Left ventricle myocardium inferior (tissue), 1 donor: ENCODE data around the gene NECAB2. TPM values are rescaled to one million over a fixed set of nuclear protein-coding genes. Genes with fewer than 3 reads are reported as not detected.

Source experiments
- DNase-seq: peaks from one replicate; pipeline ENCODE4 v3.0.0-alpha.2; 2020
- H3K27ac ChIP-seq: fragments of 200-600 bp; replicated peaks from 2 replicates; pipeline ENCODE4 v1.8.0; 2021
- H3K27me3 ChIP-seq: fragments of 200-600 bp; 2 replicates; pipeline ENCODE4 v1.8.0; 2021; ENCODE audit warnings: low read depth
- H3K36me3 ChIP-seq: fragments of 200-600 bp; 2 replicates; pipeline ENCODE4 v1.8.0; 2021
- H3K4me1 ChIP-seq: fragments of 200-600 bp; 2 replicates; pipeline ENCODE4 v1.8.0; 2021
- H3K4me3 ChIP-seq: fragments of 200-600 bp; 2 replicates; pipeline ENCODE4 v1.8.0; 2021; ENCODE audit warnings: mild to moderate bottlenecking, moderate library complexity
- H3K9me3 ChIP-seq: fragments of 200-600 bp; replicated peaks from 2 replicates; pipeline ENCODE4 v1.8.0; 2021
- intact Hi-C: fragments of 100-400 bp; cut with micrococcal nuclease; formaldehyde crosslinking; loops from one replicate; pipeline ENCODE4 v1.11.0; 2022
- total RNA-seq: library from RNA; stranded (reverse); fragmentation: NEBNext Ultra II Directional; extraction: Animal tissue kit (Norgen Biotek cat#: 25700); gene quantifications from one replicate; pipeline ENCODE4 v1.2.1, GENCODE V29; 2021
- TF ChIP-seq, protein P1 (sequence below): fragments of 200-600 bp; IDR thresholded peaks from 2 replicates; pipeline ENCODE4 v1.8.0; 2021; ENCODE audit warnings: antibody characterized with exemption, mild to moderate bottlenecking, borderline replicate concordance
- donor health status: DM: no; HTN: yes; CAD: no; lungs with severe emphysema.

NECAB2 gene
- total RNA-seq, 1 donor from 2014 or later = 0.69 TPM

DNA sequence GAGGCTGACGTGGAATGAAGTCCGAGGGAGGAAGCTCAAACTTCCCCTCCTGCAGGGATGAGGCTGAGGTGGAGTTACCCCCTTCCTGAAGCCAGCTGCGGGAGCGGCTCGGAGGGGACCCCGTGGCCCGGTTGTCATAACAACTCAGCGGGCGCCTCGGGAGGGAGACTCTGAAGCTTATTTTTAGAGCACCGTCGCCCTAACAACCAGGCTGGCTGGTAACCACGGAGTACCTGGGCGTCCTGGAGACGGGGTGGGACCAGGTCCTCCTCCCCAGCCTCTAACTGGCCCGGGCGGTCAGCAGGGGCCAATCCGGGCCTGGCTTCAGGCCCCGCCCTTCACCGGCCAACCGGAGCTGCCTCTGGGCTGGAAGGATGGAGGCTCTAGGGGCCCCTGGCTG is 27.7 kb downstream of the NECAB2 start:
- Histone ChIP-seq H3K9me3 (no peaks in the 10 kb centered on the region), H3K36me3 (no peaks in the 10 kb centered on the region), H3K27me3 (peaks cover 21% of the 10 kb centered on the region), H3K4me1 (peaks cover 12% of the 10 kb centered on the region), H3K27ac (no peak overlapping the region), H3K4me3 (no peak overlapping the region)
- DNase-seq = peak; percentile 29
- TF ChIP-seq, protein P1, sequence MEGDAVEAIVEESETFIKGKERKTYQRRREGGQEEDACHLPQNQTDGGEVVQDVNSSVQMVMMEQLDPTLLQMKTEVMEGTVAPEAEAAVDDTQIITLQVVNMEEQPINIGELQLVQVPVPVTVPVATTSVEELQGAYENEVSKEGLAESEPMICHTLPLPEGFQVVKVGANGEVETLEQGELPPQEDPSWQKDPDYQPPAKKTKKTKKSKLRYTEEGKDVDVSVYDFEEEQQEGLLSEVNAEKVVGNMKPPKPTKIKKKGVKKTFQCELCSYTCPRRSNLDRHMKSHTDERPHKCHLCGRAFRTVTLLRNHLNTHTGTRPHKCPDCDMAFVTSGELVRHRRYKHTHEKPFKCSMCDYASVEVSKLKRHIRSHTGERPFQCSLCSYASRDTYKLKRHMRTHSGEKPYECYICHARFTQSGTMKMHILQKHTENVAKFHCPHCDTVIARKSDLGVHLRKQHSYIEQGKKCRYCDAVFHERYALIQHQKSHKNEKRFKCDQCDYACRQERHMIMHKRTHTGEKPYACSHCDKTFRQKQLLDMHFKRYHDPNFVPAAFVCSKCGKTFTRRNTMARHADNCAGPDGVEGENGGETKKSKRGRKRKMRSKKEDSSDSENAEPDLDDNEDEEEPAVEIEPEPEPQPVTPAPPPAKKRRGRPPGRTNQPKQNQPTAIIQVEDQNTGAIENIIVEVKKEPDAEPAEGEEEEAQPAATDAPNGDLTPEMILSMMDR = no peak
- intact Hi-C loops = no loop called here

DNA sequence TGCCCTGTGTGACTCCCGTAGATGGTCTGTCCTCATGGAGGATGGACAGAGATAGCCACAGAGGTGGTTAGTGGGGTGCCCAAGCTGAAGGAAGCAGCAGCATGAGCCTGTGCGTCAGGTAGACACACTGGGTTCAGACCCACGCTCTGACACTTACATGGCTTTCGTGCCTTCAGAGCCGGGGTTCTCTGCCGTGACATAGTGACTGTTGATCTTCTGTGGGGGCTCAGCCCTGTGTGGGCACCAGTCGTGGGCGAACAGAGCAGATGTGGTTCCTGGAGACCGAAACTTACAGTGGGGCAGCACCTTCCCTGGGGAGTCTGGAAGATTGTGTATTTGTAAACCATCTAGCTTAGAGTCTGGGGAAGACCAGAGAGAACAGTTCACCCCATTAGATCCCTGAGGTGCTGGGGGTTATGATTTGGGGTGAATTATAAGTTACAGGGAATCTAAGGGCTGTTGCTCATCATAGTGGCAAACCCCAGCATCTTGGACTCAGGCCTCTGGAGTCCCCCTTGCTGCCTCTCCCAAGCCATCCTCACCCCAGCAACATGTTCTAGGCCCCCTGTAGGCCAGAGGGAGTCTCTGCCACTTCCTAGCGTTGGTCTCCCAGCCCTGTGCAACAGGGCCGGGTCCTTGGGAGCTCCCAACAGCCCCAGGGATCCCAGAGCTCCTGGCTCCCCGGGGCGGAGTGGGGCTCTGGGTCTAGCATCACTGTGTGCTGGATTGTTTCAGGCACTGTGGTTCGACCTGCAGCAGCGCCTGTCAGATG is 28.6 kb downstream of the NECAB2 start:
- Histone ChIP-seq H3K27ac (no peak overlapping the region), H3K4me1 (peaks cover 12% of the 10 kb centered on the region), H3K36me3 (no peaks in the 10 kb centered on the region), H3K27me3 (peaks cover 28% of the 10 kb centered on the region), H3K9me3 (no peaks in the 10 kb centered on the region), H3K4me3 (no peak overlapping the region)
- intact Hi-C loops = no loop called here
- DNase-seq = no peak
- TF ChIP-seq, protein P1 = no peak

DNA sequence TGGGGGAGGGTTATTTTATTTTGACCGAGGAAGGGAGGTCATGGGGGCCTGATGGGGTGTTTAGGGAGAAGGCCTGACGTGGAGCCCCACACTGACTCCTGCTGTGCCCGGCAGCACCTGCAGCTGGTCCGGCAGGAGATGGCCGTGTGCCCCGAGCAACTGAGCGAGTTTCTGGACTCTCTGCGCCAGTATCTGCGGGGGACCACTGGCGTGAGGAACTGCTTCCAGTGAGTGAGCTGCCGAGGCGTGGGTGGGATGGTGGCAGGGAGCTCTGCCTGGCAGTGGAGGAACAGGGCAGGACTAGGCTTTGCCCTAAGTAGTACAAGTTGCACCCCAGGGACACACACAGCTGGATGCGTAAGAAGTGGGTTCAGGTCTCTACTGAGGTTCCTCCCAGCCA is 30.0 kb downstream of the NECAB2 start:
- no peak for DNase-seq
- no peaks in the 10 kb centered on the region for H3K36me3 ChIP-seq

DNA sequence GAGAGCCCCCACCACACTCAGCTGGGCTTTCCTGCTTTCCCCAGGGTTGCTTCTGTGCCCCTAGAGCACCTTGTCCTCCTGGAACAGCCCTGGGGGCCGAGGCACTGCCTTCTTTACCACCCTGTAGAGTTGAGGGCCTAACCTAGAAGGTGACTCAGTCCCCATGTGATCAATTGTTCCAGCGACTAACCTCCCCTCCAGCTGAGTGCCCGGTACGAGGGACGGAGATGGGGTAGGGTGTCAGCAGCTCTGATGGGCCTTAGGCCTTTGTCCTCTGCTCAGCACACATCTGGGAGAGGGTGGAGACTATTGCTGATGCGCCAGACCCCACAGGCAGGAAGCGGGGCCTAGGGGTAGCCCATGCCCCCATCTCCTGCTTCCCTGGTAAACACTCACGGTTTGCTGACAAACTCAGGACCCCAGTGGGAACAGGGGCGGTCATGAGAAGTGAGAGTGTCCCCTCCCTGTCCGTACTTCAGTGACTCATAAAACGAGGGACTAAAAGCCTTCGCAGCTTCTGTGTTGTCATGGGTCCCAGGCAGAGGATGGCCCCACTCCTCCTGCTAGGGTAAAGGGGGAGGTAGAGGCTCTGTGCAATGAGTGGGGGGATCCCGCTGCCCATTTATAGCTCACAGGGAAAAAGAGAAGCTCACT is 33.1 kb downstream of the NECAB2 start:
- Histone ChIP-seq H3K9me3 (no peaks in the 10 kb centered on the region), H3K27me3 (peaks cover 31% of the 10 kb centered on the region), H3K4me3 (no peak overlapping the region), H3K4me1 (no peaks in the 10 kb centered on the region), H3K36me3 (no peaks in the 10 kb centered on the region), H3K27ac (no peak overlapping the region)
- TF ChIP-seq, protein P1 = no peak
- DNase-seq = no peak
- intact Hi-C loops = no loop called here

More for the DNA sequence above, 30.0 kb downstream of the NECAB2 start:
- no peak overlapping the region for H3K27ac ChIP-seq
- H3K9me3 ChIP-seq = no peaks in the 10 kb centered on the region
- TF ChIP-seq, protein P1 = no peak
- intact Hi-C loops = no loop called here
- peaks cover 36% of the 10 kb centered on the region for H3K27me3 ChIP-seq
- peaks cover 2% of the 10 kb centered on the region for H3K4me1 ChIP-seq
- no peak overlapping the region for H3K4me3 ChIP-seq

DNA sequence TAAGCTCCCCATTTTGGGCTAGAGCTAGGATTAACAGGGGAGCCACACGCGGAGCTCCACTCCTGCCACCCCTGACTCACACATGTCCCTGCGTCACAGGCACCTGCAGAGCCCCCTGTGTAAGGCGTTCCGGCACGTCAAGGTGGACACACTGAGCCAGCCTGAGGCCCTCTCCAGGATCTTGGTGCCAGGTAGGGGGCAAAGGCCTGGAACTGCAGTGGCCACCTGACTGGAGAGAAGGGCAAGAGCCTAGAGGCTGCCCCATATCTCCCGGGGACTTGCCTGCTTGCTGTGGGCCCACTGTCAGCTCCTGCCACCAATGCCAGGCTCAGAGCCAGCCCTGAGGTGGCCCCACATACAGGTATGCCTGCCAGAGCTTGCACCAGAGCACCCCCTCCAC is 33.7 kb downstream of the NECAB2 start:
- H3K4me3 ChIP-seq = no peak overlapping the region
- H3K27ac ChIP-seq = no peak overlapping the region
- intact Hi-C loops = no loop called here
- no peaks in the 10 kb centered on the region for H3K9me3 ChIP-seq
- TF ChIP-seq, protein P1 = no peak
- peaks cover 29% of the 10 kb centered on the region for H3K27me3 ChIP-seq
- no peaks in the 10 kb centered on the region for H3K36me3 ChIP-seq
- no peaks in the 10 kb centered on the region for H3K4me1 ChIP-seq
- no peak for DNase-seq
